Left ventricle myocardium inferior (tissue), 1 donor: ENCODE results near the gene HMX2. TPM values are rescaled to one million over a fixed set of nuclear protein-coding genes. Genes with fewer than 3 reads are reported as not detected.
"Not testable (repeated sequence)": the region's sequence is repeated elsewhere in the genome, so short reads cannot be mapped to it uniquely, and the experiment has no call there.

Experiments used
- DNase-seq: peaks from one replicate; pipeline ENCODE4 v3.0.0-alpha.2; 2020
- H3K27ac ChIP-seq: fragments of 200-600 bp; replicated peaks from 2 replicates; pipeline ENCODE4 v1.8.0; 2021
- H3K27me3 ChIP-seq: fragments of 200-600 bp; 2 replicates; pipeline ENCODE4 v1.8.0; 2021; ENCODE audit warnings: low read depth
- H3K36me3 ChIP-seq: fragments of 200-600 bp; 2 replicates; pipeline ENCODE4 v1.8.0; 2021
- H3K4me1 ChIP-seq: fragments of 200-600 bp; 2 replicates; pipeline ENCODE4 v1.8.0; 2021
- H3K4me3 ChIP-seq: fragments of 200-600 bp; 2 replicates; pipeline ENCODE4 v1.8.0; 2021; ENCODE audit warnings: mild to moderate bottlenecking, moderate library complexity
- H3K9me3 ChIP-seq: fragments of 200-600 bp; replicated peaks from 2 replicates; pipeline ENCODE4 v1.8.0; 2021
- intact Hi-C: fragments of 100-400 bp; cut with micrococcal nuclease; formaldehyde crosslinking; loops from one replicate; pipeline ENCODE4 v1.11.0; 2022
- total RNA-seq: library from RNA; stranded (reverse); fragmentation: NEBNext Ultra II Directional; extraction: Animal tissue kit (Norgen Biotek cat#: 25700); gene quantifications from one replicate; pipeline ENCODE4 v1.2.1, GENCODE V29; 2021
- TF ChIP-seq, protein P1 (sequence below): fragments of 200-600 bp; IDR thresholded peaks from 2 replicates; pipeline ENCODE4 v1.8.0; 2021; ENCODE audit warnings: antibody characterized with exemption, mild to moderate bottlenecking, borderline replicate concordance
- donor health status: DM: no; HTN: yes; CAD: no; lungs with severe emphysema.

Gene HMX2
- total RNA-seq, 1 donor from 2014 or later, result not detected

GRCh38 chr10:123166618-123167017 lies 18.7 kb downstream of the HMX2 start:
- DNase-seq, result no peak
- TF ChIP-seq, protein P1, sequence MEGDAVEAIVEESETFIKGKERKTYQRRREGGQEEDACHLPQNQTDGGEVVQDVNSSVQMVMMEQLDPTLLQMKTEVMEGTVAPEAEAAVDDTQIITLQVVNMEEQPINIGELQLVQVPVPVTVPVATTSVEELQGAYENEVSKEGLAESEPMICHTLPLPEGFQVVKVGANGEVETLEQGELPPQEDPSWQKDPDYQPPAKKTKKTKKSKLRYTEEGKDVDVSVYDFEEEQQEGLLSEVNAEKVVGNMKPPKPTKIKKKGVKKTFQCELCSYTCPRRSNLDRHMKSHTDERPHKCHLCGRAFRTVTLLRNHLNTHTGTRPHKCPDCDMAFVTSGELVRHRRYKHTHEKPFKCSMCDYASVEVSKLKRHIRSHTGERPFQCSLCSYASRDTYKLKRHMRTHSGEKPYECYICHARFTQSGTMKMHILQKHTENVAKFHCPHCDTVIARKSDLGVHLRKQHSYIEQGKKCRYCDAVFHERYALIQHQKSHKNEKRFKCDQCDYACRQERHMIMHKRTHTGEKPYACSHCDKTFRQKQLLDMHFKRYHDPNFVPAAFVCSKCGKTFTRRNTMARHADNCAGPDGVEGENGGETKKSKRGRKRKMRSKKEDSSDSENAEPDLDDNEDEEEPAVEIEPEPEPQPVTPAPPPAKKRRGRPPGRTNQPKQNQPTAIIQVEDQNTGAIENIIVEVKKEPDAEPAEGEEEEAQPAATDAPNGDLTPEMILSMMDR, result no peak
- Histone ChIP-seq H3K9me3 (no peaks in the 10 kb centered on the region), H3K36me3 (peaks cover 62% of the 10 kb centered on the region), H3K4me1 (no peaks in the 10 kb centered on the region), H3K4me3 (no peak overlapping the region), H3K27ac (no peak overlapping the region), H3K27me3 (no peaks in the 10 kb centered on the region)
- intact Hi-C loops, result no loop called here

- intact Hi-C loops, result no loop called here
- no peak for DNase-seq
- H3K4me3 ChIP-seq, result no peak overlapping the region
- no peaks in the 10 kb centered on the region for H3K4me1 ChIP-seq
- TF ChIP-seq, protein P1, result no peak
- no peaks in the 10 kb centered on the region for H3K9me3 ChIP-seq
- H3K27ac ChIP-seq, result no peak overlapping the region
- no peaks in the 10 kb centered on the region for H3K27me3 ChIP-seq
- peaks cover 36% of the 10 kb centered on the region for H3K36me3 ChIP-seq
These were observed 23.0 kb downstream of the HMX2 start for GRCh38 chr10:123170961-123171360.

- intact Hi-C loops, H3K9me3 ChIP-seq, DNase-seq, H3K4me1 ChIP-seq, H3K27me3 ChIP-seq, H3K27ac ChIP-seq, H3K4me3 ChIP-seq: not testable (repeated sequence)
- peaks cover 32% of the 10 kb centered on the region for H3K36me3 ChIP-seq
These were observed 23.7 kb downstream of the HMX2 start for GRCh38 chr10:123171616-123172015.

DNA sequence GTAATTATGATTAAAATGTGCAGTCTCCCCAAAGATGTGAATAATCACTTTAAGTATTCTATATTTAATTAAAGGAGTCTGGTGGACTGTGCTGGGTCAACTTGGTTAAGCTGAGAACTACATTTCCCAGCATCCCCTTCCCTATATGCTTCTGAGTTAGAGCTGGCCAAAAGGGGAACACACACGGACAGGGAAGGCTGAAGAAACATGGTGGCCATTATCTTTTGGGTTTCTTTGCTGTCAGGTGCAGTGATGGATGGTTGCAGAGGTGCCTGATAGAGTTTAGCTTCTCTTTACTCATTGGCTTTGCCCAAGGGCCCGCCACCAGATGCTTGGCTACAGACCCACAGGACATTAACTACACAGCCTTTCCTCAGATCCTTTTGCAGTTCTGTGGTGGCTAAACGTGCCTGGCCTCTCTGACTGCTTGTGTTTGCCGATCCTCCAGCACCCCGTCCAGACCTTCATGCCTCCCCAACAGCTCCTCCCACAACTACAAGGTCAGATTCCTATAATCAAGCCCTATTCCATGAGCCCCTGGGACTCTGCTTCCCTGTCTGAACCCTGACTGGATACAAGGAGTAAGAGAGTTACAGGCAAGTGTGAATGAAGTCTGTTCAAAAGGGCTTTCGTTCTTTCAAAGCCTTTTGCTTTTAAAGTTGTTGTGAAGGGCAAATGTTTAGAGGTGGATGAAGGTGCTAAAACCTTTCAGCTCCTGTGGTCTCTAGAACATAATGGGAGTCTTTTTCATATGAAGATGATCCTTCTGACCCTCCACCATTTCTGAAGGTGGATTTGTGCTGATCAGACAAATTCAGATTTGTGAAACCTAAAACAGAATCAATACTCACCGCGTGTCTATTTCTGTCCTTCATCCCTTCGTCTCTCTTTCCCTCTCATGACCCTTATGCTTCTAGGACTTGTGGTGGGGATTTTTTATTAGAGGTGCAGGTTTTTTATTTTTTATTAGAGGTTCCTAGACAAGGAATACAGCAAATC lies 27.8 kb downstream of the HMX2 start:
- Histone ChIP-seq H3K36me3 (peaks cover 16% of the 10 kb centered on the region), H3K9me3 (peaks cover 4% of the 10 kb centered on the region), H3K27ac (no peak overlapping the region), H3K4me1 (no peaks in the 10 kb centered on the region), H3K4me3 (no peak overlapping the region), H3K27me3 (no peaks in the 10 kb centered on the region)
- TF ChIP-seq, protein P1, result no peak
- no peak for DNase-seq
- intact Hi-C loops, result no loop called here

GRCh38 chr10:123178390-123178789 lies 30.5 kb downstream of the HMX2 start:
- Histone ChIP-seq H3K9me3 (peaks cover 16% of the 10 kb centered on the region), H3K36me3 (peaks cover 23% of the 10 kb centered on the region)
- H3K4me1 ChIP-seq, H3K27ac ChIP-seq, intact Hi-C loops, DNase-seq, H3K27me3 ChIP-seq, H3K4me3 ChIP-seq: not testable (repeated sequence)

GRCh38 chr10:123180101-123181090 lies 32.5 kb downstream of the HMX2 start:
- Histone ChIP-seq H3K4me1 (no peaks in the 10 kb centered on the region), H3K4me3 (no peak overlapping the region), H3K27me3 (no peaks in the 10 kb centered on the region), H3K36me3 (peaks cover 20% of the 10 kb centered on the region), H3K27ac (no peak overlapping the region), H3K9me3 (peaks cover 31% of the 10 kb centered on the region)
- TF ChIP-seq, protein P1, result no peak
- no peak for DNase-seq
- intact Hi-C loops, result no loop called here
